GM19468 (cell line): ENCODE measurements around the gene CFAP92.

Source experiments
- ATAC-seq: cut with Tn5 transposase; IDR thresholded peaks from one replicate; pipeline ENCODE4 v1.9.1; 2021; ENCODE audit warnings: mild to moderate bottlenecking, moderate library complexity, moderate number of reproducible peaks; ENCODE audit not compliant: unreplicated experiment; ENCODE audit errors: extremely low read depth

CFAP92 gene, protein sequence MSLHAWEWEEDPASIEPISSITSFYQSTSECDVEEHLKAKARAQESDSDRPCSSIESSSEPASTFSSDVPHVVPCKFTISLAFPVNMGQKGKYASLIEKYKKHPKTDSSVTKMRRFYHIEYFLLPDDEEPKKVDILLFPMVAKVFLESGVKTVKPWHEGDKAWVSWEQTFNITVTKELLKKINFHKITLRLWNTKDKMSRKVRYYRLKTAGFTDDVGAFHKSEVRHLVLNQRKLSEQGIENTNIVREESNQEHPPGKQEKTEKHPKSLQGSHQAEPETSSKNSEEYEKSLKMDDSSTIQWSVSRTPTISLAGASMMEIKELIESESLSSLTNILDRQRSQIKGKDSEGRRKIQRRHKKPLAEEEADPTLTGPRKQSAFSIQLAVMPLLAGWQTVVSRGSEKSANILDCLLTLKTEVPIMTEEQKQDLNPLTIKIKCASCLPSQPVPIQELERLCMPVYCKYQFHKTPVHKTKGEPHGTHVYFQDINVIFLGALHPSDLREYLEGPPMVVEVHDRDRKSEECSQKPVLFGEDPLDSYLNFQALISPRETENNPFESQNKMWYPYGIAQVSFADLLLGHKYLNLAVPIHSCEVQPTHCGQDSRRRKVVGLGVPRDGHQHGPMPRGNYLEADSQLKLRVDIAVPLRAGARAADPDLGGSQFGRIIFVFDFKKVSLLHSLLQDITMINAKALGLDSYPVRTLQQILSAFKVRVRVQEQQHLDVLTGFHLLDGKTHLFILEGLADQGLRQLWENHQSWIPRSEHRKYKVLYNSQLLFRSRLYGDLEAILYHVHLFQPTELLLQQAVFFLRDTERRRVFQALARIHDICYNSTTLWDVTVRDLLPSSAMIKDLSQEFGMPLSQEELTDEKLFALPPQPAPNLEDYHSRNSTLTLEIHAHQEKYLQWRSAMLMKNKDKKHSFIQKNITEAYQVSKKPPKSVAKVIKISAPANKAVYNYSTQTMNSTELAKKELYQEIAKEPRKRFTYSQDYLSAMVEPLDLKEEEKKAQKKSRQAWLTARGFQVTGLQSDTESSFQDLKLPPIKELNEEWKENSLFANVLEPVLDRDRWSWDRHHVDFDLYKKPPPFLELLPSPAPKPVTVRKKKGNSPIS

DNA sequence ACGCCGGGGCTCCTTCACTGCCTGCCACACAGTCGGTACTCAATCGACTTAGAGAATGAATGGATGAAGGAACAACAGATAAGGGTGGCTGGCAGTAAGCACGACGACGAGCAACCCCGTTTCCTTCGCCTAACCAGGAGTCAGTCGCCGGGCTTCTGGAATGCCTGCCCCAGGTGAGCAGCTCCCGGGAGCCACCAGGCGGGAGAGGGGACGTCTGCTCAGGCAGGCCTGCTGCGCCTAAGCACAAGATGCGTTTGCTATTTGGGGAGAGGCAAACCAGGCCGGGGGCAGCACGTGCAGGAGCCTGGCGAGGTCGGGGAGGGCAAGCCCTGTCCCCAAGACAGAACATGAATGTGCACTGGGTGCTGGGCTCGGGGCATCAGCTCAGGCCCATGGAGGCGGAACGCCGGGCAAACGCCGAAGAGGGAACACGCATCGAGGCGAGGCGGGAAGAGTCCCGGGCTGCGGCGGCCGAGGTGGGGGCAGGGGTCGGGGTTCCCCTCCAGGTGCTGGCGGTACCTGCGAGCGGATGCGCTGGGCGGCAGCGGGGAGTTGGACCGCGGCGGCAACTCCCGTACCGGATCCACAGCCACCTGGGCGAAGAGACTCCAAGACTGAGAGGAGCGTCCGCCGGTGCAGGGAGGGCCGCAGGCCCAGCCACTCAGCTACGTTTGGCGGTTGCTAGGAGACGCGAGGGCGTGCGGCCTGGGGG is at the start of gene CFAP92:
Gene CFAP92 (minus strand): TSS at position 616 of the 712 bp plus-strand sequence. CDS start 772 bp downstream, outside the sequence.
- ATAC-seq = peak; percentile 79

DNA sequence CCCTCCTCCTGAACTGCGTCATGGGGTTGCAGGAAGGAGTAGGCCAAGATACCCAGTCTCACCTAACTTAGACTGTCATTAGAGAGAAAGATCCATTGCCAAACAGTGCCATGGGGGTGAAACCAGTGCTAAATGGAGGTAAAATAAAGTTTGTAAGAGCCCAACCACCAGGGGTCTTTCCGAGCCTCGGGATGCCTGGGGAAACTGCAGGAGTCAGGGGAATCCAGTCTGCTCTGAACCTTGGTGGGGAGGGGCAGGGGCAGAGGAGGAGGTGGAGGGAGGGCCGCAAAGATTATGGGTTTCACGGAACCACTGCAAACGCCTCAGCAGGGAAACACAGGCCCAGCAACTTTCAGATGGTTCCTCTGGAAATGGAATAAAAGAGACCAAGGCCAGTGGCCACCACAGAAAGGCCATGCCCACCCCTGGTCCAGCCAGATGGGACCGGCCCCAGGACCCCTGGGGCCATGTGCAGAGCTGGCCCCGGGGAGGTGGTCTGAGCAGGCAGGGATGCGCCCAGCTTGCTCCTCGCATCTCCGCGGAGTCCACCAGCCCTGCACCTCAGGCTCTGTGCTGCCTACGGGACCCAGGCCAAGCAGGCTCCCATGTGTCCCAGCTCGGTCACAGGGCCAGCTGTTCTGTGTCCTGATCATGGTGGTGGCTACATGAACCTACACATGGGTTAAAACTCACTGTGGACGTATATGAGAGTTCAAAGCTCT is 46.9 kb upstream of the CFAP92 start:
- no peak for ATAC-seq

- ATAC-seq = no peak
Measured at GRCh38 chr3:129040039-129040336, 46.1 kb upstream of the CFAP92 start.

- no peak for ATAC-seq
Measured at GRCh38 chr3:129039271-129040038, 45.6 kb upstream of the CFAP92 start.

GRCh38 chr3:129038121-129038855 is 44.4 kb upstream of the CFAP92 start:
- ATAC-seq = no peak

- ATAC-seq = no peak
Measured at GRCh38 chr3:129037093-129037419, 43.2 kb upstream of the CFAP92 start.

DNA sequence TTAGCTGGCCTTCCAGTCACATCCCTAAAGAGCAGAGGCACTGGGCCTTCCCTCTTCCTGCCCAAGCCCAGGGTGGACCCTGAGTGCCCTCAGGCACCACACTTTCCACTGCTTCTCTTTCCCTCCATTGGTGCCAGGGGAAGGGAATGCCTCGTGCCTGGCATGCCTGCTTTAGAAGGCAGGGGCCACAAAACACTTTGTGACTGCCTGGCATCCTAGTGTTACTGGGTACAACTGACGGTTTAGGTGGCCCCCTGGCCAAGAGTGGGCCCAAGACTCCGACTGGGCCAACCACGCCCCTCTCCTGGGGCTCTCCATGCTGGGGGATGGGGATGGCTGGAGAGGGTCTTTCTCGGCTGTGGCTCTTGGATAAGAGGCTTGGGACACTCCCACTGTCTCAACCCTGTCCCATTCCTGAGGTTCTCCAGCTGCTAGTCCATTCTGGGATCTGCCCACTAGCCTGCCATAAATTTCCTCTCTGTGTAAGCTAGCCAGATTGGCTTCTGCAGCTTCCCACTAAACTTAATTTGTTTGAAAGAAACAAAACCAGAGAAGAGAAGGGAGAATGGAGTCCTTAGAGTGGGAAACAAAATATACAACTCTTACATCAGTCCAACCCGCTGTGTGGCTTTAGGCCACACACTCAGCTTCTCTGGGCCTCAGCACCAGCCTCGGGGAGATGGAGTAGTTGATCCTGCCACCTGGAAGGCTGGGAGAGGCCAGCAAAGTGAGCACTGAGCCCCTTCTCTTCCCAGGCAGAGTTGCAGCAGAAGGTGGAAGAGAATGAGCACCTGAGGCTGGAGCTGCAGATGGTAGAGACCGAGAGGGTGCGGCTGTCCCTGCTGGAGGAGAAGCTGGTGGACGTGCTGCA is 42.6 kb upstream of the CFAP92 start:
- no peak for ATAC-seq

- ATAC-seq = no peak
Measured at GRCh38 chr3:129035360-129036221, 41.7 kb upstream of the CFAP92 start.

DNA sequence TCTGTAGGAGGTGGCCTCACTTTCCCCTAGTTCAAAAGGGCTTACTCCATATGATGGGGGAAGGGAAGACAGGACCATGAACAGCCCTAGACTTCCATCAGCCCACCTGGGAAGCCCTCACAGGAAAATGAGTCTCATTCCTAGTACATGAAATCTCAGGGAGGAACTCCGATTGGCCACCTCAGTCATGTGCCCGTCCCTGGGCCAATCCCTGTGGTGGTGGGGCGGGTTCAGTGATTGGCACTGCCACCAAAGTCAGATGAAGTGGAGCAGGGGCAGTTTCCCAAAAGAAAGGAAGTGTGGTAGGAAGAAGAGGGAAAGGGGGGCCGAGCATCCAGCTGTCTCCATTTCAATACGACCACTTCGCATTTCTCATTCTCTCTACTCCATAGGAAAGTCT is 40.8 kb upstream of the CFAP92 start:
- no peak for ATAC-seq

GRCh38 chr3:129033633-129034321 is 39.9 kb upstream of the CFAP92 start:
- ATAC-seq = no peak

DNA sequence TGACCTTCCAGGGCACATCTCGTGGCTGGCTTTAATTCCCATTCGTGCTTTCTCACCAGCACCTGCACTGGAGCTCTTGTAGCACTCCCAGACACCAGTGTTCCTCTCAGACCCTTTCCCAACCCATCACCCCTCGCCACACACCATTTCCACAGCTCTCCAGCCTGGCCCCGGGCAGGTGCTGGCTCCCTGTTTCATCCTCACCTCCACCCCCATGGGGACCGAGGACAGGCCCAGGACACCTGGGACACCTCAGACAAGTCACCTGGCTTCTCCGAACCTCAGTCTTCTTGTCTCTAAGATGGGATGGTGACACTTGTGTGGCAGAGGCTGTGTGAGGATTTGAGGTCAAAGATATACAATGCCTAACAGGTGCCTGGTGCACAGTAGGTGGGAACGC is 39.3 kb upstream of the CFAP92 start:
- no peak for ATAC-seq

- ATAC-seq = no peak
Measured at GRCh38 chr3:129032716-129033115, 38.8 kb upstream of the CFAP92 start.

GRCh38 chr3:129031476-129032215 is 37.8 kb upstream of the CFAP92 start:
- no peak for ATAC-seq

- ATAC-seq = no peak
Measured at GRCh38 chr3:129030611-129031010, 36.7 kb upstream of the CFAP92 start.

- no peak for ATAC-seq
Measured at GRCh38 chr3:129028866-129029265, 35.0 kb upstream of the CFAP92 start.
